H1 (cell line): ENCODE results near the gene SLC34A1. TPM values are rescaled to one million over a fixed set of nuclear protein-coding genes. Genes with fewer than 3 reads are reported as not detected.

ENCODE experiments used
- HDAC2 ChIP-seq, 2 experiments: fragments of 300-600 bp in 1 of 2; sonication (generic) in 1 of 2; IDR thresholded peaks; 2 replicates each; pipeline ENCODE4 v1.6.1; 2011 to 2012; ENCODE audit warnings: low read depth in 2 of 2, low read length in 2 of 2, mild to moderate bottlenecking in 2 of 2, moderate library complexity in 2 of 2, borderline replicate concordance in 1 of 2, inconsistent platforms in 1 of 2
- polyA plus RNA-seq, 7 experiments: library from polyadenylated mRNA; depleted of rRNA in 3 of 7; stranded (reverse) in 5 of 7; unstranded in 2 of 7; fragments of >200 nt in 5 of 7; fragments of 200-250 nt in 2 of 7; gene quantifications; 1 replicate in 5 of 7; 2 replicates in 1 of 7; 4 replicates in 1 of 7; pipeline versions ENCODE4 v1.2.1 to v1.2.3, GENCODE V29; 2011 to 2013; ENCODE audit warnings: missing spikeins in 2 of 7, mixed read lengths in 2 of 7
- total RNA-seq: library from RNA; stranded (reverse); fragmentation: NEBNext Ultra II Directional; extraction: Animal tissue kit (Norgen Biotek cat#: 25700); gene quantifications from 2 replicates; pipeline ENCODE4 v1.2.1, GENCODE V29; 2021
- TF ChIP-seq, protein P1 (sequence below): IDR thresholded peaks from 2 replicates; pipeline ENCODE4 v1.6.1; 2012; ENCODE audit warnings: inconsistent platforms

SLC34A1 gene
- total and polyA plus RNA-seq, 2 of the 8 experiments (the other 6 are each of a cell fraction or from before 2014, with no cell fraction given): not detected

DNA sequence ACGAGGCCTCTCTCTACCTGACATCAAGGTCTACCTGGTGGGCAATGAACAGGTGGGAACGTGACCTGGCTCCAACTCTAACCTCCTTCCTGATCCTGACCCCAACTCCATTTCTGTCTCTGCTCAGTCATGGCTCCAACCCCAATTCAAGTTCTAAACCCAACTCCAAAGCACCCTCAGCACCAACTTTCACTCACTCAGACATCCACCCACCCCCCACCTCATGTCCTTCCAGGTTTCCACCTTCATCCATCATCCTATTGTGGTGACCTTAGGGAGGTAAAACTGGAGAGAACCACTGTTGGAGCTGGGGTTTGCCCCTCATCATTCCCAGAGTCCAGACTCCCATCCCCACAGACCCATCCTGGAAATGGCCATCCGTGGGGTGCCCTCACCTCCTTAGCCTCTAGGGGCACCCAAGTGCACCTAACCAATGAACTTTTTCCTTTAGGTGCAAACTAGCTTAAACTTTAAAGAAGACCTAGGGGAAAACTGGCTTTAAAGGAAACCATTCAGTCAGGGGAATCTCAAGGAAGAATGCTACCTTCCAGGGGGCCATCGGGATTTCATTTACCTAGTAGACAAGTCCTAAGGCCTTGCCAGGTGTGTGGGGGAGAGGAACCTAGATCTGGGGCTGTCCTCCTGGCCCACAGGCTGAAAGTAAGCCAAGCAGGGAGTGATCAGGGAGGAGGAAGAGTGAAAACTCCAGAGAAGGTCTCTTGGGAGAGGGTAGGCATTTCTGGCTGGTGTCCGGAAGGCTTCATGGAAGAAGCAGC lies 15.2 kb upstream of the SLC34A1 start (continued):
- TF ChIP-seq, protein P1, sequence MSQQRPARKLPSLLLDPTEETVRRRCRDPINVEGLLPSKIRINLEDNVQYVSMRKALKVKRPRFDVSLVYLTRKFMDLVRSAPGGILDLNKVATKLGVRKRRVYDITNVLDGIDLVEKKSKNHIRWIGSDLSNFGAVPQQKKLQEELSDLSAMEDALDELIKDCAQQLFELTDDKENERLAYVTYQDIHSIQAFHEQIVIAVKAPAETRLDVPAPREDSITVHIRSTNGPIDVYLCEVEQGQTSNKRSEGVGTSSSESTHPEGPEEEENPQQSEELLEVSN: no peak
- TF ChIP-seq HDAC2 (IDR thresholded peaks at IDR 0.05; ENCODE audit: borderline replicate concordance in 1 of 2, low read depth in 2 of 2, low read length in 2 of 2): no peak
